Breast epithelium (tissue), 3 donors: ENCODE measurements around the gene SLC30A9.

ENCODE experiments used
- POLR2A ChIP-seq: fragments of 450-650 bp; IDR thresholded peaks from one replicate; pipeline ENCODE4 v1.6.1; 2016; ENCODE audit warnings: antibody characterized with exemption, mild to moderate bottlenecking, moderate library complexity
- TF ChIP-seq, protein P1 (sequence below), 3 donors: fragments of 450-650 bp; IDR thresholded peaks; one replicate each; pipeline ENCODE4 v1.5.1; 2016 to 2017; ENCODE audit warnings: antibody characterized with exemption in 3 of 3, mild to moderate bottlenecking in 3 of 3, moderate library complexity in 3 of 3

DNA sequence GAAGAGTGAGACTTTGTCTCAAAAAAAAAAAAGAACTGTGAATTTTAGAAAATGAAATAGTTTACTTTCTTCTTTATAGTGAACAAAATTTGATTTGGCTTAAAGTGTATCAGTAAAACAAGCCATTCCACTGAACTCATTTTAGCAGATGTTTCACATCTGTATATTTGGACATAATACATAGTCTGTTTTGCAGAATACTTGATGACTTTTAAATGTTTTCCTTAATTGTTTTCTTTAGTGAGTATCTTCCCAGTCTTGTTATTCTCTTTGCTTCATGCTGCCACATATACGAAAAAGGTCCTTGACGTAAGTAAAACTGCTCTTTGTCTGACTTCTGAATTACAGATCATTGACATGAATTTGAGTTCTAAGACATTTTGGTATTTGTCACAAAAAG is 46.8 kb upstream of the SLC30A9 start:
- TF ChIP-seq, protein P1, sequence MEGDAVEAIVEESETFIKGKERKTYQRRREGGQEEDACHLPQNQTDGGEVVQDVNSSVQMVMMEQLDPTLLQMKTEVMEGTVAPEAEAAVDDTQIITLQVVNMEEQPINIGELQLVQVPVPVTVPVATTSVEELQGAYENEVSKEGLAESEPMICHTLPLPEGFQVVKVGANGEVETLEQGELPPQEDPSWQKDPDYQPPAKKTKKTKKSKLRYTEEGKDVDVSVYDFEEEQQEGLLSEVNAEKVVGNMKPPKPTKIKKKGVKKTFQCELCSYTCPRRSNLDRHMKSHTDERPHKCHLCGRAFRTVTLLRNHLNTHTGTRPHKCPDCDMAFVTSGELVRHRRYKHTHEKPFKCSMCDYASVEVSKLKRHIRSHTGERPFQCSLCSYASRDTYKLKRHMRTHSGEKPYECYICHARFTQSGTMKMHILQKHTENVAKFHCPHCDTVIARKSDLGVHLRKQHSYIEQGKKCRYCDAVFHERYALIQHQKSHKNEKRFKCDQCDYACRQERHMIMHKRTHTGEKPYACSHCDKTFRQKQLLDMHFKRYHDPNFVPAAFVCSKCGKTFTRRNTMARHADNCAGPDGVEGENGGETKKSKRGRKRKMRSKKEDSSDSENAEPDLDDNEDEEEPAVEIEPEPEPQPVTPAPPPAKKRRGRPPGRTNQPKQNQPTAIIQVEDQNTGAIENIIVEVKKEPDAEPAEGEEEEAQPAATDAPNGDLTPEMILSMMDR (IDR thresholded peaks at IDR 0.05), result no peak
- TF ChIP-seq POLR2A, result no peak
